Ishikawa (cell line): ENCODE results near the gene CFAP298.

Experiments
- CEBPB ChIP-seq: IDR thresholded peaks from 2 replicates; pipeline ENCODE4 v1.6.1; 2012
- CREB1 ChIP-seq: IDR thresholded peaks from 2 replicates; pipeline ENCODE4 v1.6.1; 2012; ENCODE audit warnings: low read depth
- EGR1 ChIP-seq: IDR thresholded peaks from 2 replicates; pipeline ENCODE4 v1.6.1; 2012
- EP300 ChIP-seq: IDR thresholded peaks from 2 replicates; pipeline ENCODE4 v1.6.1; 2012; ENCODE audit warnings: borderline replicate concordance
- FOXM1 ChIP-seq: IDR thresholded peaks from 2 replicates; pipeline ENCODE4 v1.6.1; 2012; ENCODE audit warnings: low read depth, borderline replicate concordance
- MAX ChIP-seq: IDR thresholded peaks from 2 replicates; pipeline ENCODE4 v1.6.1; 2012
- NFIC ChIP-seq: IDR thresholded peaks from 2 replicates; pipeline ENCODE4 v1.6.1; 2012
- RAD21 ChIP-seq: IDR thresholded peaks from 2 replicates; pipeline ENCODE4 v1.6.1; 2012; ENCODE audit warnings: low read depth
- TAF1 ChIP-seq: IDR thresholded peaks from 2 replicates; pipeline ENCODE4 v1.6.1; 2012; ENCODE audit warnings: low read depth, mild to moderate bottlenecking
- TCF12 ChIP-seq: IDR thresholded peaks from 2 replicates; pipeline ENCODE4 v1.6.1; 2012; ENCODE audit warnings: low read depth
- TEAD4 ChIP-seq: IDR thresholded peaks from 2 replicates; pipeline ENCODE4 v1.6.1; 2012
- YY1 ChIP-seq: IDR thresholded peaks from 2 replicates; pipeline ENCODE4 v1.6.1; 2012; ENCODE audit warnings: low read depth
- ZBTB7A ChIP-seq: IDR thresholded peaks from 2 replicates; pipeline ENCODE4 v1.6.1; 2012; ENCODE audit warnings: low read depth
- TF ChIP-seq, protein P1 (sequence below): IDR thresholded peaks from 2 replicates; pipeline ENCODE4 v1.6.1; 2012
- TF ChIP-seq, protein P2 (sequence below): IDR thresholded peaks from 2 replicates; pipeline ENCODE4 v1.6.1; 2012; ENCODE audit warnings: low read depth, mild to moderate bottlenecking

CFAP298 gene

DNA sequence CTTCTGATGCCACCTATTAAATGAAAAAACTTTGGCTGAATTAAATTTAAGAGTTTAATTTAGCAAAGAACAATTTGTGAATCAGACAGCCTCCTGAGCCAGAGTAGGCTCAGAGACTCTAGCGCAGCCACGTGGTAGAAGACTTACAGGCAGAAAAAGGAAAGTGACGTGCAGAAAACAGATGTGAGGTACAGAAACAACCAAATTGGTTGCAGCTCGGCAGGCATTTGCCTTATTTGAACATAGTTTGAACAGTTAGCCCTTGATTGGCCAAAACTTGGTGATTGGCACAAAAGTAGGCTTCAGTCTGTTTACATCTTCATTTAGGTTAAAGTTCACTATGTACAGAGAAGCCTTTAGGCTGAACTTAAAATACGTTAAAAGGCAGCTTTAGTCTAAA lies 49.8 kb downstream of the CFAP298 start:
- TF ChIP-seq EP300 (no peak), ZBTB7A (no peak), RAD21 (no peak), CREB1 (no peak), TEAD4 (no peak), EGR1 (no peak), NFIC (no peak), CEBPB (no peak), FOXM1 (no peak), MAX (no peak), YY1 (no peak), TAF1 (no peak), TCF12 (no peak)
- TF ChIP-seq, protein P1, sequence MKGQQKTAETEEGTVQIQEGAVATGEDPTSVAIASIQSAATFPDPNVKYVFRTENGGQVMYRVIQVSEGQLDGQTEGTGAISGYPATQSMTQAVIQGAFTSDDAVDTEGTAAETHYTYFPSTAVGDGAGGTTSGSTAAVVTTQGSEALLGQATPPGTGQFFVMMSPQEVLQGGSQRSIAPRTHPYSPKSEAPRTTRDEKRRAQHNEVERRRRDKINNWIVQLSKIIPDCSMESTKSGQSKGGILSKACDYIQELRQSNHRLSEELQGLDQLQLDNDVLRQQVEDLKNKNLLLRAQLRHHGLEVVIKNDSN, result no peak
- TF ChIP-seq, protein P2, sequence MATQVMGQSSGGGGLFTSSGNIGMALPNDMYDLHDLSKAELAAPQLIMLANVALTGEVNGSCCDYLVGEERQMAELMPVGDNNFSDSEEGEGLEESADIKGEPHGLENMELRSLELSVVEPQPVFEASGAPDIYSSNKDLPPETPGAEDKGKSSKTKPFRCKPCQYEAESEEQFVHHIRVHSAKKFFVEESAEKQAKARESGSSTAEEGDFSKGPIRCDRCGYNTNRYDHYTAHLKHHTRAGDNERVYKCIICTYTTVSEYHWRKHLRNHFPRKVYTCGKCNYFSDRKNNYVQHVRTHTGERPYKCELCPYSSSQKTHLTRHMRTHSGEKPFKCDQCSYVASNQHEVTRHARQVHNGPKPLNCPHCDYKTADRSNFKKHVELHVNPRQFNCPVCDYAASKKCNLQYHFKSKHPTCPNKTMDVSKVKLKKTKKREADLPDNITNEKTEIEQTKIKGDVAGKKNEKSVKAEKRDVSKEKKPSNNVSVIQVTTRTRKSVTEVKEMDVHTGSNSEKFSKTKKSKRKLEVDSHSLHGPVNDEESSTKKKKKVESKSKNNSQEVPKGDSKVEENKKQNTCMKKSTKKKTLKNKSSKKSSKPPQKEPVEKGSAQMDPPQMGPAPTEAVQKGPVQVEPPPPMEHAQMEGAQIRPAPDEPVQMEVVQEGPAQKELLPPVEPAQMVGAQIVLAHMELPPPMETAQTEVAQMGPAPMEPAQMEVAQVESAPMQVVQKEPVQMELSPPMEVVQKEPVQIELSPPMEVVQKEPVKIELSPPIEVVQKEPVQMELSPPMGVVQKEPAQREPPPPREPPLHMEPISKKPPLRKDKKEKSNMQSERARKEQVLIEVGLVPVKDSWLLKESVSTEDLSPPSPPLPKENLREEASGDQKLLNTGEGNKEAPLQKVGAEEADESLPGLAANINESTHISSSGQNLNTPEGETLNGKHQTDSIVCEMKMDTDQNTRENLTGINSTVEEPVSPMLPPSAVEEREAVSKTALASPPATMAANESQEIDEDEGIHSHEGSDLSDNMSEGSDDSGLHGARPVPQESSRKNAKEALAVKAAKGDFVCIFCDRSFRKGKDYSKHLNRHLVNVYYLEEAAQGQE, result no peak

DNA sequence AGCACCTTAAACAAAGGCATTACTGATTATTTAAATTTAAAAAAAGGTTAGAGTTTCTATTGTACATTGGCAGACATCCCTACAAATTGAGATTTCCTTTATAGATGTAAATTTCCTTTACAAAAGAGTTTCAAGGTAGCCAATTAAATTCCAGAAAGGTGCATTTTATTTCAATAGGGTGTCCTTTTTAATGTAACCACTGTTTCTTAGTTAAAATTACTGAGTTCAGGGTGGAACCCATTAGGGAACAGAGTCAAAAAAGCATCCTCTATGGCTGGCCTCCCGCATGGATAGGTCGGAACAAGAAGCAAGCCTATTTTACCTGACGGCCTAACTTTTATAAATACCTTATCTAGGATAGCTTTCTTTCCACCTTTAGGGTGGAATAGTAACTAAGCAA lies 51.3 kb downstream of the CFAP298 start:
- TF ChIP-seq TEAD4 (no peak), FOXM1 (no peak), NFIC (no peak), EP300 (no peak), MAX (no peak), CREB1 (no peak), EGR1 (no peak), CEBPB (no peak), ZBTB7A (no peak), TAF1 (no peak), YY1 (no peak), TCF12 (no peak)
- TF ChIP-seq, protein P1, result no peak
- TF ChIP-seq, protein P2, result no peak

DNA sequence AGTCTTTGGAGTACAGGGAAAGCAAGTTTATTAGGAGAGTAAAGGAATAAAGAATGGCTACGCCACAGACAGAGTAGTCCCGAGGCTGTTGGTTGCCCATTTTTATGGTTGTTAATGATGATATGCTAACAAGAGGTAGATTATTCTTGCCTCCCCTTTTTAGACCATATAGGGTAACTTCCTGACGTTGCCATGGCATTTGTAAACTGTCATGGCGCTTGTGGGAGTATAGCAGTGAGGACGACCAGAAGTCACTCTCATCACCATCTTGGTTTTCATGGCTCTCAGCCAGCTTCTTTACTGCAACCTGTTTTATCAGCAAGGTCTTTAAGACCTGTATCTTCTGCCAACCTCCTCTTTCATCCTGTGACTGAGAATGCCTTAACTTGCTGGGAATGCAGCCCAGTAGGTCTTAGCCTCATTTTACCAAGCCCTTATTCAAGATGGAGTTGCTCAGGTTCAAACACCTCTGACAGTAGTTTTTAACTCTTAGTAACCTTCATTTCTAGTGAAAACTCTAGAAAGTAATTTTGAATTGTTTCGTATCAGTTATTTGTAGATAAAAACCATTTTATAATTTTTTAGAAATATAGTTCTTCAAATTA lies 53.1 kb downstream of the CFAP298 start:
- TF ChIP-seq CREB1 (no peak), TEAD4 (no peak), YY1 (no peak), EGR1 (no peak), FOXM1 (no peak), MAX (no peak), TCF12 (no peak), CEBPB (no peak), NFIC (no peak), EP300 (no peak)
- TF ChIP-seq, protein P2, result no peak
- TF ChIP-seq, protein P1, result no peak

GRCh38 chr21:32558106-32558505 lies 54.1 kb downstream of the CFAP298 start:
- TF ChIP-seq, protein P2, result no peak
- TF ChIP-seq, protein P1, result no peak
- no peak for TF ChIP-seq YY1
- TF ChIP-seq FOXM1, result no peak
- TF ChIP-seq CEBPB, result no peak
- TF ChIP-seq CREB1, result no peak
- no peak for TF ChIP-seq TAF1
- TF ChIP-seq EGR1, result no peak
- no peak for TF ChIP-seq MAX
- TF ChIP-seq TEAD4, result no peak
- TF ChIP-seq ZBTB7A, result no peak
- TF ChIP-seq TCF12, result no peak
- TF ChIP-seq EP300, result no peak
- no peak for TF ChIP-seq RAD21
- TF ChIP-seq NFIC, result no peak
